ENCODE results near the gene JADE2. TPM values are rescaled to one million over a fixed set of nuclear protein-coding genes. Genes with fewer than 3 reads are reported as not detected.

The JADE2 gene
- total RNA-seq, 1 experiment from 2014 or later, result 138 TPM

- peak; percentile 89 for TF ChIP-seq CTCF (IDR thresholded peaks at IDR 0.05; ENCODE audit: unreplicated experiment)
- ChIA-PET CTCF (interaction anchor here (0.5 to 4.3 kb wide), 80 partner anchors 9 to 547 kb away, joined by 3 to 35 read pairs (median 4); partner anchors contain the start of genes CDKN2AIPNL, PCBD2, SKP1 and UBE2B), POLR2A (interaction anchor here (0.6 to 1.6 kb wide), 9 partner anchors 22 to 285 kb away, joined by 3 to 5 read pairs (median 3); partner anchors contain the start of genes CDKL3 and UBE2B)
- Mint-ChIP-seq H3K4me1 (ENCODE audit: insufficient read depth, unreplicated experiment) (peaks cover 18% of the 10 kb centered on the region), H3K27ac (ENCODE audit: low read depth, unreplicated experiment) (no peak overlapping the region), H3K27me3 (ENCODE audit: insufficient read depth, unreplicated experiment) (no peaks in the 10 kb centered on the region), H3K4me3 (ENCODE audit: unreplicated experiment) (no peak overlapping the region), H3K36me3 (ENCODE audit: insufficient read depth, unreplicated experiment) (peaks cover 6% of the 10 kb centered on the region), H3K9me3 (ENCODE audit: unreplicated experiment) (no peaks in the 10 kb centered on the region)
- no TSS peak for BruUV-seq (replicated peaks)
- DNase-seq (ENCODE audit: unreplicated experiment), result peak; percentile 88
- intact Hi-C loops (cut with micrococcal nuclease), result loop anchor here (1.0 to 5.0 kb wide), 5 partner anchors 152 to 405 kb away; partner anchors contain the start of genes CAMLG and PCBD2
Observed at GRCh38 chr5:134586866-134587524, 61.5 kb downstream of the JADE2 start.

- CTCF ChIA-PET, result interaction anchor here (0.6 to 1.6 kb wide), 4 partner anchors 13 to 369 kb away, joined by 3 to 7 read pairs (median 3); partner anchors contain the start of gene JADE2
- BruUV-seq (replicated peaks), result no TSS peak
- Mint-ChIP-seq H3K9me3 (ENCODE audit: unreplicated experiment) (no peaks in the 10 kb centered on the region), H3K4me3 (ENCODE audit: unreplicated experiment) (no peak overlapping the region), H3K27me3 (ENCODE audit: insufficient read depth, unreplicated experiment) (no peaks in the 10 kb centered on the region), H3K4me1 (ENCODE audit: insufficient read depth, unreplicated experiment) (peaks cover 27% of the 10 kb centered on the region), H3K36me3 (ENCODE audit: insufficient read depth, unreplicated experiment) (no peaks in the 10 kb centered on the region), H3K27ac (ENCODE audit: low read depth, unreplicated experiment) (peak overlapping the region; percentile 75)
- DNase-seq (ENCODE audit: unreplicated experiment), result peak; percentile 52
- TF ChIP-seq CTCF (IDR thresholded peaks at IDR 0.05; ENCODE audit: unreplicated experiment), result no peak
- intact Hi-C loops (cut with micrococcal nuclease), result no loop called here
- POLR2A ChIA-PET, result interaction anchor here (1.2 to 2.5 kb wide), 6 partner anchors 12 to 366 kb away, joined by 3 to 9 read pairs (median 6); partner anchors contain the start of gene SEC24A
Observed at GRCh38 chr5:134590992-134591659, 65.7 kb downstream of the JADE2 start.

- Mint-ChIP-seq H3K4me3 (ENCODE audit: unreplicated experiment) (no peak overlapping the region), H3K4me1 (ENCODE audit: insufficient read depth, unreplicated experiment) (peaks cover 20% of the 10 kb centered on the region), H3K9me3 (ENCODE audit: unreplicated experiment) (no peaks in the 10 kb centered on the region), H3K27me3 (ENCODE audit: insufficient read depth, unreplicated experiment) (no peaks in the 10 kb centered on the region), H3K27ac (ENCODE audit: low read depth, unreplicated experiment) (peak overlapping the region; percentile 75), H3K36me3 (ENCODE audit: insufficient read depth, unreplicated experiment) (no peaks in the 10 kb centered on the region)
- peak; percentile 82 for DNase-seq (ENCODE audit: unreplicated experiment)
- CTCF ChIA-PET, result interaction anchor here (0.6 to 2.5 kb wide), 7 partner anchors 10 to 451 kb away, joined by 3 to 11 read pairs (median 3); no protein-coding TSS in a partner anchor
- BruUV-seq (replicated peaks), result no TSS peak
- no peak for TF ChIP-seq CTCF (IDR thresholded peaks at IDR 0.05; ENCODE audit: unreplicated experiment)
- intact Hi-C loops (cut with micrococcal nuclease), result no loop called here
- POLR2A ChIA-PET, result interaction anchor here (0.6 to 2.5 kb wide), 15 partner anchors 9 to 805 kb away, joined by 3 to 9 read pairs (median 4); partner anchors contain the start of gene SEC24A
Observed at GRCh38 chr5:134592141-134592746, 66.8 kb downstream of the JADE2 start.

GRCh38 chr5:134594336-134594735, 68.9 kb downstream of the JADE2 start:
- ChIA-PET POLR2A (no interaction called here), CTCF (interaction anchor here (1.7 kb wide), 1 partner anchor 145 kb away, joined by 3 read pairs; no protein-coding TSS in a partner anchor)
- no peak for TF ChIP-seq CTCF (IDR thresholded peaks at IDR 0.05; ENCODE audit: unreplicated experiment)
- BruUV-seq (replicated peaks), result no TSS peak
- no peak for DNase-seq (ENCODE audit: unreplicated experiment)
- no peaks in the 10 kb centered on the region for H3K27me3 Mint-ChIP-seq (ENCODE audit: insufficient read depth, unreplicated experiment)
- no peak overlapping the region for H3K27ac Mint-ChIP-seq (ENCODE audit: low read depth, unreplicated experiment)
- H3K36me3 Mint-ChIP-seq (ENCODE audit: insufficient read depth, unreplicated experiment), result no peaks in the 10 kb centered on the region
- no peaks in the 10 kb centered on the region for H3K9me3 Mint-ChIP-seq (ENCODE audit: unreplicated experiment)
- peaks cover 20% of the 10 kb centered on the region for H3K4me1 Mint-ChIP-seq (ENCODE audit: insufficient read depth, unreplicated experiment)
- intact Hi-C loops (cut with micrococcal nuclease), result no loop called here
- H3K4me3 Mint-ChIP-seq (ENCODE audit: unreplicated experiment), result no peak overlapping the region

Measured in MCF 10A (cell line).